AG04450 (cell line): ENCODE data around the gene GPS1. TPM values are rescaled to one million over a fixed set of nuclear protein-coding genes. Genes with fewer than 3 reads are reported as not detected.

ENCODE experiments used
- CTCF ChIA-PET: fragments of 300-600, 350-600 bp; formaldehyde crosslinking; extraction: SDS; loops from one replicate; lab custom pipeline; 2022; ENCODE audit warnings: antibody characterized with exemption, inconsistent platforms; lab: Charles Lee
- POLR2A ChIA-PET: fragments of 350-600 bp; formaldehyde crosslinking; extraction: SDS; loops from one replicate; lab custom pipeline; 2021; ENCODE audit warnings: antibody characterized with exemption, inconsistent platforms; lab: Yijun Ruan, JAX
- DNase-seq: peaks from one replicate; pipeline ENCODE4 v3.0.0-alpha.2; 2011; ENCODE audit warnings: low read depth, low spot score
- H3K27ac ChIP-seq: one replicate; pipeline ENCODE4 v1.5.1; 2012; ENCODE audit warnings: low read depth, low read length, control low read depth
- H3K27me3 ChIP-seq: one replicate; pipeline ENCODE4 v1.6.0; 2012; ENCODE audit warnings: low read length; ENCODE audit not compliant: control insufficient read depth, insufficient read depth
- H3K4me3 ChIP-seq: 2 replicates; pipeline ENCODE4 v1.5.1; 2011; ENCODE audit warnings: mild to moderate bottlenecking, low read depth, low read length, control low read depth
- H3K9me3 ChIP-seq: 2 replicates; pipeline ENCODE4 v1.5.1; 2012; ENCODE audit warnings: low read length; ENCODE audit not compliant: control insufficient read depth, insufficient read depth
- CTCF ChIP-seq: IDR thresholded peaks from 2 replicates; pipeline ENCODE4 v1.5.1; 2011; ENCODE audit warnings: low read depth, low read length, control low read depth, inconsistent platforms
- polyA plus RNA-seq: library from polyadenylated mRNA; depleted of rRNA; stranded (reverse); fragments of >200 nt; gene quantifications from 2 replicates; pipeline ENCODE4 v1.2.3, GENCODE V29; 2011

GPS1 gene
- polyA plus RNA-seq, 1 experiment, result 63.1 TPM

GRCh38 chr17:82017612-82018151 lies 34.0 kb upstream of the GPS1 start:
- no peaks in the 10 kb centered on the region for H3K27me3 ChIP-seq
- H3K4me3 ChIP-seq, result no peak overlapping the region
- no peak for DNase-seq
- no peak for TF ChIP-seq CTCF
- ChIA-PET CTCF (no interaction called here), POLR2A (no interaction called here)
- no peaks in the 10 kb centered on the region; the same call in 1 of the 2 replicates for H3K9me3 ChIP-seq
- H3K27ac ChIP-seq, result no peak overlapping the region

GRCh38 chr17:82018152-82018988 lies 33.3 kb upstream of the GPS1 start:
- H3K27ac ChIP-seq, result no peak overlapping the region
- no peaks in the 10 kb centered on the region for H3K27me3 ChIP-seq
- TF ChIP-seq CTCF, result no peak
- CTCF ChIA-PET, result interaction anchor here (4.5 kb wide), 1 partner anchor 59 kb away, joined by 34 read pairs; no protein-coding TSS in a partner anchor
- POLR2A ChIA-PET, result no interaction called here
- H3K9me3 ChIP-seq, result no peaks in the 10 kb centered on the region; the same call in 1 of the 2 replicates
- DNase-seq, result no peak
- no peak overlapping the region for H3K4me3 ChIP-seq

- Histone ChIP-seq H3K27ac (no peak overlapping the region), H3K27me3 (no peaks in the 10 kb centered on the region), H3K9me3 (no peaks in the 10 kb centered on the region; the same call in 1 of the 2 replicates), H3K4me3 (no peak overlapping the region)
- no peak for DNase-seq
- TF ChIP-seq CTCF, result no peak
- POLR2A ChIA-PET, result interaction anchor here (0.9 kb wide), 1 partner anchor 19 kb away, joined by 3 read pairs; the partner anchor contains the start of gene DCXR
- CTCF ChIA-PET, result interaction anchor here (0.6 to 4.5 kb wide), 8 partner anchors 11 to 150 kb away, joined by 3 to 34 read pairs (median 4); partner anchors contain the start of genes DCXR and NOTUM
Measured at GRCh38 chr17:82018989-82019689, 32.6 kb upstream of the GPS1 start.

GRCh38 chr17:82019690-82020571 lies 31.8 kb upstream of the GPS1 start:
- peak; percentile 70 for TF ChIP-seq CTCF
- H3K4me3 ChIP-seq, result no peak overlapping the region
- no peaks in the 10 kb centered on the region; the same call in 1 of the 2 replicates for H3K9me3 ChIP-seq
- CTCF ChIA-PET, result interaction anchor here (0.5 to 4.5 kb wide), 13 partner anchors 11 to 202 kb away, joined by 3 to 34 read pairs (median 4); partner anchors contain the start of genes DCXR and NOTUM
- DNase-seq, result no peak
- no peak overlapping the region for H3K27ac ChIP-seq
- H3K27me3 ChIP-seq, result no peaks in the 10 kb centered on the region
- POLR2A ChIA-PET, result interaction anchor here (0.6 to 0.9 kb wide), 2 partner anchors 18 to 85 kb away, joined by 3 to 4 read pairs; partner anchors contain the start of gene DCXR
